GM23338 (cell line): Measurements from ENCODE around the gene SLC22A4. TPM values are rescaled to one million over a fixed set of nuclear protein-coding genes. Genes with fewer than 3 reads are reported as not detected.

Experiments
- ATAC-seq: fragments of 200-7000 bp; cut with Tn5 transposase; 3 replicates; pipeline ENCODE4 v1.9.1; 2020
- DNase-seq: peaks from one replicate; pipeline ENCODE4 v3.0.0-alpha.2; 2015; ENCODE audit warnings: low spot score
- H2AFZ ChIP-seq: fragments of 200-600 bp; sonication (generic); 2 replicates; pipeline ENCODE4 v1.8.0; 2016; ENCODE audit warnings: antibody characterized with exemption, mild to moderate bottlenecking, moderate library complexity
- H3F3A ChIP-seq: fragments of 200-600 bp; sonication (generic); replicated peaks from 2 replicates; pipeline ENCODE4 v1.8.0; 2017; ENCODE audit warnings: antibody characterized with exemption, mixed run types, low read depth
- H3K27ac ChIP-seq: fragments of 200-600 bp; sonication (generic); 2 replicates; pipeline ENCODE4 v1.6.1; 2016; ENCODE audit warnings: low read depth
- H3K27me3 ChIP-seq: fragments of 200-600 bp; sonication (generic); 2 replicates; pipeline ENCODE4 v1.8.0; 2016; ENCODE audit warnings: mild to moderate bottlenecking, mixed run types, moderate library complexity; ENCODE audit not compliant: insufficient read depth
- H3K36me3 ChIP-seq: fragments of 200-600 bp; sonication (generic); 2 replicates; pipeline ENCODE4 v1.8.0; 2016; ENCODE audit warnings: mild to moderate bottlenecking; ENCODE audit not compliant: insufficient read depth
- H3K4me1 ChIP-seq: fragments of 200-600 bp; sonication (generic); 2 replicates; pipeline ENCODE4 v1.8.0; 2016; ENCODE audit warnings: mild to moderate bottlenecking, moderate library complexity; ENCODE audit not compliant: insufficient read depth
- H3K4me2 ChIP-seq: fragments of 200-600 bp; sonication (generic); 2 replicates; pipeline ENCODE4 v1.7.1; 2017; ENCODE audit warnings: mixed run types
- H3K4me3 ChIP-seq: fragments of 200-600 bp; sonication (generic); 2 replicates; pipeline ENCODE4 v1.6.1; 2016; ENCODE audit warnings: mixed run types
- H3K79me2 ChIP-seq: fragments of 200-600 bp; sonication (generic); replicated peaks from 2 replicates; pipeline ENCODE4 v1.8.0; 2017; ENCODE audit warnings: mild to moderate bottlenecking; ENCODE audit not compliant: insufficient read depth
- H3K9me2 ChIP-seq: fragments of 200-600 bp; sonication (generic); 2 replicates; pipeline ENCODE4 v1.8.0; 2017; ENCODE audit not compliant: insufficient read depth
- H4K20me1 ChIP-seq: fragments of 200-600 bp; sonication (generic); replicated peaks from 2 replicates; pipeline ENCODE4 v1.8.0; 2017; ENCODE audit warnings: mild to moderate bottlenecking; ENCODE audit not compliant: insufficient read depth
- H3K27ac Mint-ChIP-seq: 2 replicates; pipeline ENCODE4 v1.8.0; 2020; ENCODE audit warnings: inconsistent platforms, mild to moderate bottlenecking, moderate library complexity, mixed read lengths
- H3K27me3 Mint-ChIP-seq: 3 replicates; pipeline ENCODE4 v1.8.0; 2022; ENCODE audit warnings: low read depth, mild to moderate bottlenecking, moderate library complexity, mixed read lengths, inconsistent platforms; ENCODE audit not compliant: insufficient read depth, poor library complexity
- H3K36me3 Mint-ChIP-seq: 3 replicates; pipeline ENCODE4 v1.8.0; 2021; ENCODE audit warnings: low read depth, mild to moderate bottlenecking, inconsistent platforms, moderate library complexity, mixed read lengths
- H3K4me1 Mint-ChIP-seq: 3 replicates; pipeline ENCODE4 v1.8.0; 2020; ENCODE audit warnings: mild to moderate bottlenecking, inconsistent platforms, mixed read lengths
- H3K4me3 Mint-ChIP-seq: 3 replicates; pipeline ENCODE4 v1.8.0; 2021; ENCODE audit warnings: moderate library complexity, mild to moderate bottlenecking, inconsistent platforms, mixed read lengths
- H3K9me3 Mint-ChIP-seq: 3 replicates; pipeline ENCODE4 v1.8.0; 2020; ENCODE audit warnings: moderate library complexity, mild to moderate bottlenecking, inconsistent platforms, mixed read lengths
- CREB1 ChIP-seq: fragments of 250-450 bp; sonication (Bioruptor Pico); IDR thresholded peaks from 2 replicates; pipeline ENCODE4 v1.5.0; 2020; ENCODE audit warnings: low read depth, mild to moderate bottlenecking, moderate library complexity
- CTCF ChIP-seq, 2 experiments: fragments of 200-600 bp in 1 of 2; sonication (generic) in 1 of 2; conservative IDR thresholded peaks; 2 replicates each; pipeline versions ENCODE4 v1.5.1 to v1.6.1; 2016 to 2017; ENCODE audit warnings: antibody characterized with exemption in 2 of 2, low read depth in 2 of 2, mild to moderate bottlenecking in 2 of 2, moderate library complexity in 1 of 2
- ETS1 ChIP-seq: IDR thresholded peaks from 2 replicates; pipeline ENCODE4 v1.6.1; 2016; ENCODE audit warnings: antibody characterized with exemption
- EZH2phosphoT487 ChIP-seq: fragments of 200-600 bp; sonication (generic); IDR thresholded peaks from one replicate; pipeline ENCODE4 v1.8.1; 2018; ENCODE audit warnings: antibody characterized with exemption; ENCODE audit not compliant: unreplicated experiment
- NANOG ChIP-seq: IDR thresholded peaks from 2 replicates; pipeline ENCODE4 v1.6.1; 2016; ENCODE audit warnings: antibody characterized with exemption, borderline replicate concordance
- POLR2AphosphoS5 ChIP-seq: IDR thresholded peaks from 2 replicates; pipeline ENCODE4 v1.6.1; 2016; ENCODE audit warnings: antibody characterized with exemption, low read depth
- ZNF114 ChIP-seq: fragments of 250-450 bp; sonication (Bioruptor Pico); IDR thresholded peaks from 2 replicates; pipeline ENCODE4 v1.5.0; 2020; ENCODE audit warnings: mild to moderate bottlenecking, moderate library complexity
- ZNF331 ChIP-seq: fragments of 250-450 bp; sonication (Bioruptor Pico); IDR thresholded peaks from 2 replicates; pipeline ENCODE4 v1.5.0; 2020; ENCODE audit warnings: low read depth, mild to moderate bottlenecking, moderate library complexity
- ZNF462 ChIP-seq: fragments of 250-450 bp; sonication (Bioruptor Pico); IDR thresholded peaks from 2 replicates; pipeline ENCODE4 v1.5.0; 2020; ENCODE audit warnings: mild to moderate bottlenecking, moderate library complexity
- polyA plus RNA-seq: library from polyadenylated mRNA; unstranded; fragments of >200 nt; fragmentation: Nextera tagmentation; extraction: Ambion mirVana; gene quantifications from 2 replicates; pipeline ENCODE4 v1.2.1, GENCODE V29; 2016
- total RNA-seq: library from RNA; depleted of rRNA; stranded (reverse); fragments of >200 nt; shearing (Covaris generic); gene quantifications from 2 replicates; pipeline ENCODE4 v1.2.3, GENCODE V29; 2014

Gene SLC22A4
- total and polyA plus RNA-seq, 2 experiments from 2014 or later = 0.28 to 0.40 TPM

- H3K36me3 ChIP-seq = no peaks in the 10 kb centered on the region
- no peak for DNase-seq
- peaks cover 20% of the 10 kb centered on the region for H3K4me1 ChIP-seq
- no peaks in the 10 kb centered on the region for H3K79me2 ChIP-seq
- no peak overlapping the region for H3K4me3 ChIP-seq
- no peak overlapping the region for H3K4me2 ChIP-seq
- no peak overlapping the region for H3K27ac ChIP-seq
- no peak overlapping the region for H3K4me3 Mint-ChIP-seq
- TF ChIP-seq EZH2phosphoT487 (no peak), CTCF (conservative IDR thresholded peaks at IDR 0.05; ENCODE audit: low read depth in 2 of 2) (no peak), CREB1 (CRISPR knock-in tag) (no peak)
- peaks cover 15% of the 10 kb centered on the region for H3K27me3 Mint-ChIP-seq
- H4K20me1 ChIP-seq = no peaks in the 10 kb centered on the region
- peaks cover 11% of the 10 kb centered on the region for H3K27me3 ChIP-seq
- ATAC-seq = no peak
- no peak overlapping the region for H3K27ac Mint-ChIP-seq
- H3K9me3 Mint-ChIP-seq = no peaks in the 10 kb centered on the region
- H3K9me2 ChIP-seq = no peaks in the 10 kb centered on the region
- peaks cover 22% of the 10 kb centered on the region for H3K4me1 Mint-ChIP-seq
- H3K36me3 Mint-ChIP-seq = no peaks in the 10 kb centered on the region
- H2AFZ ChIP-seq = no peak overlapping the region
- 0 out of 2 replicates have a peak, but pooled peaks cover 3% of the 10 kb centered on the region for H3F3A ChIP-seq
Observed at GRCh38 chr5:132254321-132254977, 39.7 kb upstream of the SLC22A4 start.

- peak overlapping the region; percentile 96; the same call in 1 of the 2 replicates for H2AFZ ChIP-seq
- H3K79me2 ChIP-seq = no peaks in the 10 kb centered on the region
- no peaks in the 10 kb centered on the region for H4K20me1 ChIP-seq
- TF ChIP-seq CREB1 (CRISPR knock-in tag) (no peak), NANOG (no peak), POLR2AphosphoS5 (no peak), EZH2phosphoT487 (no peak), ZNF331 (CRISPR knock-in tag) (no peak), ETS1 (no peak), ZNF114 (CRISPR knock-in tag) (no peak), ZNF462 (CRISPR knock-in tag) (no peak)
- no peaks in the 10 kb centered on the region for H3K9me3 Mint-ChIP-seq
- no peaks in the 10 kb centered on the region for H3K36me3 ChIP-seq
- H3K4me3 ChIP-seq = peak overlapping the region; percentile 70; the same call in 1 of the 2 replicates
- no peaks in the 10 kb centered on the region; the same call in 2 of the 3 replicates for H3K36me3 Mint-ChIP-seq
- H3F3A ChIP-seq = 0 out of 2 replicates have a peak, but pooled peaks cover 3% of the 10 kb centered on the region
- peak overlapping the region; percentile 85; the same call in 1 of the 2 replicates for H3K4me2 ChIP-seq
- no peaks in the 10 kb centered on the region for H3K9me2 ChIP-seq
- H3K27me3 Mint-ChIP-seq = peaks cover 20% of the 10 kb centered on the region
- peaks cover 23% of the 10 kb centered on the region for H3K4me1 Mint-ChIP-seq
- H3K4me1 ChIP-seq = peaks cover 17% of the 10 kb centered on the region
- peak overlapping the region; percentile 78 for H3K4me3 Mint-ChIP-seq
- DNase-seq = no peak
- peaks cover 11% of the 10 kb centered on the region for H3K27me3 ChIP-seq
- H3K27ac Mint-ChIP-seq = no peak overlapping the region
- no peak for ATAC-seq
- H3K27ac ChIP-seq = no peak overlapping the region
Observed at GRCh38 chr5:132256086-132256782, 38.0 kb upstream of the SLC22A4 start.
